Measurements from ENCODE around the gene EIF4B.

DNA sequence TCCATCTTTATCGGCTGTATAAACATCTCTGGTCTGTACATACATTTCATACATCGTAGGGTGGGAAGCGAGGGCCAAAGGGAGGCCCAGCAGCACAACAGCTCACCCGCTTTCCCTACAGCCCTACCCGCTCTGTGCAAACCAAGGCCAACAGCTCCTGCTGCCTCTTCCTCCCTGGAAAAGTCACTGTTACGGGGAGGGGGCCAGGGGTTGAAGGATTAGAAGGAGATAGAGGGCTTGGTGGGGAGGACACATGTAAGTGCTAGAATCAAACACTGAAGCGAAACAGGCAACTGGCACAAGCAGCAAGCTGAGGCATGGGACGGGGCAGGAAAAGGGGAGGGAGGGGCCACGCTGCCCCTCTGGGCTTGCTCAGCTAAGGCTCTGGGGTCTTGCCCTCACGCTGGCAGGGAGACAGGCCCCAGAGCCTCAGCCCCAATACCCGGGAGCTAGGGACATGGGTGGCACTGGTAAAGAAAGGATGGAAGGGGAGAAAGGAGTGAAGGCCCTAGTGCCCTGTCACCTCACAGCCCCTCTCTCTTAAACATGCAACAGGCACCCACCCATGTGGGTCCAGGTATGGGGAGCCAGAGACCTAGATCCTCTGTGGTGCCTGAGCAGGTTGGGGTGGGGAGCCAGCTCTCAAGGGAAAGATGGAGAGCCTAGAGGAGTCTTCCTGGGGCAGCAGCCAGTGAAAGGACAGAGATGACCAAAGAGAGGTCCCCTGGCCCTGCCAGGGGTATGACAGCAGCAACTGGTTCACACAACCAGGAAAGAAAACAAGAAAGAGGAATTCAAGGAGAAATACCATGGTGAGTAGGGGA lies 58.6 kb downstream of the EIF4B start:
- TF ChIP-seq EP300 (IDR thresholded peaks at IDR 0.05) = no peak
- no peak for TF ChIP-seq CTCF (IDR thresholded peaks at IDR 0.05)
- TF ChIP-seq POLR2A (IDR thresholded peaks at IDR 0.05) = no peak

All from tibial nerve (tissue), 4 donors.